IPS DF 4.7 (cell line): ENCODE results near the gene CSTPP1.
"Not testable (repeated sequence)": the region's sequence is repeated elsewhere in the genome, so short reads cannot be mapped to it uniquely, and the experiment has no call there.

ENCODE experiments used
- DNase-seq: peaks from one replicate; pipeline ENCODE4 v3.0.0-alpha.2; 2013; ENCODE audit warnings: low spot score; ENCODE audit errors: extremely low read depth

The CSTPP1 gene

DNA sequence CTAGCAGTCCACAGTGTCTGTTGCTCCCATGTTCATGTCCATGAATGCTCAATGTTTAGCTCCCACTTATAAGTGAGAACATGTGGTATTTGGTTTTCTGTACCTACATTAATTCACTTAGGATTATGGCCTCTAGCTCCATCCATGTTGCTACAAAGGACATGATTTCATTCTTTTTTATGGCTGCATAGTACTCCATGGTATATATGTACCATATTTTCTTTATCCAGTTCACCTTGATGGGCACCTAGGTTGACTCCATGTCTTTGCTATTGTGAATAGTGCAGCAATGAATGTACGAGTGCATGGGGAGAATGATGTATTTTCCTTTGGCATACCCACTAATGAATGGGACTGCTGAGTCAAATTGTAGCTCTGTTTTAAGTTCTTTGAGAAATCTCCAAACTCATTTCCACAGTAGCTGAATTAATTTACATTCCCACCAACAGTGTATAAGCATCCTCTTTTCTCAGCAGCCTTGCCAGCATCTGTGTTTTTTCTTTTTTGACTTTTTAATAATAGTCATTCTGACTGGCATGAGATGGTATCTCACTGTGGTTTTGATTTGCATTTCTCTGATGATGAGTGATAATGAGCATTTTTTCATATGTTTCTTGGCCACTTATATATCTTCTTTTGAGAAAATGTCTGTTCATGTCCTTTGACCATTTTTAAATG, 53.4 kb downstream of the CSTPP1 start:
- DNase-seq, result not testable (repeated sequence)

DNA sequence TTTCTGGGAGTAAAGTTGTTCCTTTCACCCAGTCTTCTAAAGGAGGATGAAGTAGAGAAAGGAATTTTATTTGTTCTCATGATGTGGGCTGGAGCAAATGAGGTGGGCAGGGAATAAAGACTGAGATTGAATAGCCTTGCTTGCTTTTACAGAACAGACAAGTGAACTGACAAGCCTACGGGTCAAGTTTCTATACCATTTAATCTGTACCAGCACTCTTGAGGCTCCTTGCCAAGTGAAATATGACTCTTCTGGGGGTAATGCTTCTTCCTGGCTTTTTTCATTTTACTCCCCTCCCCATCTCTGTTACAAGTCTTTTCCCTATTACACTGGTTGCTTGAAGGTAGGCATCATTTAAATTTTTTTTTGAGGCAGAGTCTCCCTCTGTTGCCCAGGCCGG, 54.8 kb downstream of the CSTPP1 start:
- DNase-seq, result no peak

- not testable (repeated sequence) for DNase-seq
Measured at GRCh38 chr11:46992386-46992785, 55.8 kb downstream of the CSTPP1 start.

DNA sequence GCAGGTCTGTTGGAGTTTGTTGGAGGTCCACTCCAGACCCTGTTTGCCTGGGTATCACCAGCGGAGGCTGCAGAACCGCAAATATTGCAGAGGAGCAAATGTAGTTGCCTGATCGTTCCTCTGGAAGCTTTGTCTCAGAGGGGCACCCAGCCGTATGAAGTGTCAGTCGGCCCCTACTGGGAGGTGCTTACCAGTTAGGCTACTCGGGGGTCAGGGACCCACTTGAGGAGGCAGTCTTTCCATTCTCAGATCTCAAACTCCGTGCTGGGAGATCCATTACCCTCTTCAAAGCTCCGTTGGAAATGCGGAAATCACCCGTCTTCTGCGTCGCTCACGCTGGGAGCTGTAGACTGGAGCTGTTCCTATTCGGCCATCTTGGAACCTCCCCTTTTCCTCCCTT, 61.2 kb downstream of the CSTPP1 start:
- DNase-seq, result not testable (repeated sequence)

- DNase-seq, result no peak
Measured at GRCh38 chr11:46999217-46999616, 62.7 kb downstream of the CSTPP1 start.

DNA sequence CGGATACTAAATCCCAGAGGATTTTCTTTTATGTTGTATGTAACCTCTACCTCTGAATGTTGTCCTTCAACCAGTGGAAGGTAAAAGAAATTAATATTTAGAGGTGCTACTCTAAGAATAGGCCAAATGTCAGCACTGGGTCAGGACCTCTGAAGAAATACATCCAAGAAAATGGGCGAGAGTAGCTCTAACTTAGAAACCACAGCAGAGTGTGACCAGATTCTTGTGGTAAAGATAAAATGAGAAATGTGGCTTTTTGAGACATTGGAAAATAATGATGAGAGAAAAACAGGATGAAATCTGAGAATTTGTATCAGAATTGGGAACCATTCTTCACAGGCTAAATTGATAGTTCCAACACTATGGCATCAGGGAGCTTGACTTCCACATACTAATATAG, 63.5 kb downstream of the CSTPP1 start:
- no peak for DNase-seq

GRCh38 chr11:47001781-47002181, 65.2 kb downstream of the CSTPP1 start:
- DNase-seq, result no peak

GRCh38 chr11:47002390-47002789, 65.8 kb downstream of the CSTPP1 start:
- DNase-seq, result no peak

DNA sequence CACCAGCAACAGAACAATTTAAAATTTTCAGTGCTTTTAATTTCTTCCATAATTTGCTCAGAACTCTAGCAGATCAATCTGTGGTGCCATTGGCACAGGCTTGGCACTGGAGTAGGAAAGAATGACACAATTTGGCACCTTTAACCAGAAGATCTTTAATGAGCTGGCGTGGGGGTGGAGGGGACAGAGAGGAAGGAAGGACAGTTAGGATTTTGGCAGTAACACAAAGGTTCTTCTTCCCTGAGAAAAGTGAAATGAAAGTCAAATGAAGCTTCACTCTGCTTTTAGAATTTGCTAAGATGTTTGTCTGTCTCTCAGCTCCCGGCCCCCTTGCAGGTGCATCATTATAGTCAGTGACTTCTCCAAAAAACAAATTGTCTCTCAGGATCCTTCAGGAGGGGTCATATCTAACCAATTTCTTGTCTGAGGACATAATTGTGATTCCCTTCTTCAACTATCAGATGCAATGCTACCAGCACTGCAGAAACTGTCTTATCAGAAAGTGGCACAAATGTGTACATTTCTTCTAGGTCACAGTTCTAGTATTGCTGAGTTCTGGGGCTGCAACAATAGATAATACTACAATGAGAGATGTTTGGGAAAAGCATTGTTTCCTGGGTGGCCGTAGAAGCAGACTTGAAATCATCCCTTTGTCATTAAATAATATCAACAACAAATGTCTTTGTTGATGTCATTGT, 66.8 kb downstream of the CSTPP1 start:
- no peak for DNase-seq

DNA sequence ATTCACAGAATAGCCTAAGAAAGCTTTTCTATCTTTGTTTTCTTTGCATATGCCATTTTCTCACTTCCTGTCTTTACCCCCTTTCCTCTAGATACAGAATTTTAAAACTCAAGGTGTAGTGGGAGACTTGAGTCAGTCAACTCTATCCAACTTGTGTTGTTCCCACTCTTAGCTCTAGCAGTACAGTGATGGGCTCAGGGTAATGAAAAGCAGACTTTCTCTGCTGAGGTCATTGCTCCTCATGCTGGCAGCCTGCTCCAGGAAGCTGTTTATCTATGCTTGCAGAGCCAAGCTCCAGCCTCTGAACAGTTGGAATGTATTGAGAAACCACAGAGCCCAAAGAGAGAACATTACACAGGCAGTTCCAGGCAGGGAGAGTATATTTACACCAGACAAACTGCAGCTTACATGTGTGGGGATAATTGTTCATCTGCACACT, 68.1 kb downstream of the CSTPP1 start:
- no peak for DNase-seq

DNA sequence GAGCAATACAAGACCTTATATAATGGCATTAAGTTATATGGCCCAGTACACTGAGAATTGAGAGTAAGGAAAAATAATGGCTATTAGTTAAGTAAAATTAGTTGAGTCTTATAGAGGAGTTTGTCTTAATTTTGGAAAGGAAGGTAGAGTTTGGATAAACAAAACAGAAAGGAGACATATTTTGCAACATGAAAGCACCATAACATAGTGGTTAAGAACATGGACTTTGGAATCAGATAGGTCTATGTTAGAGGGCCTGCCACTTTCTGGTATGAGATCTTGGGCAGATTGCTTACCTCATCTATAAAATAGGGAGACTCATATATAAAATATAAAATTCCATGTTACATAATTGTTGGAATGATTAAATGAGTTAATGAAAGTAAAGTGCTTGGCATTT, 68.9 kb downstream of the CSTPP1 start:
- no peak for DNase-seq

GRCh38 chr11:47007579-47007978, 71.0 kb downstream of the CSTPP1 start:
- DNase-seq, result no peak

- no peak for DNase-seq
Measured at GRCh38 chr11:47010179-47010578, 73.6 kb downstream of the CSTPP1 start.

DNA sequence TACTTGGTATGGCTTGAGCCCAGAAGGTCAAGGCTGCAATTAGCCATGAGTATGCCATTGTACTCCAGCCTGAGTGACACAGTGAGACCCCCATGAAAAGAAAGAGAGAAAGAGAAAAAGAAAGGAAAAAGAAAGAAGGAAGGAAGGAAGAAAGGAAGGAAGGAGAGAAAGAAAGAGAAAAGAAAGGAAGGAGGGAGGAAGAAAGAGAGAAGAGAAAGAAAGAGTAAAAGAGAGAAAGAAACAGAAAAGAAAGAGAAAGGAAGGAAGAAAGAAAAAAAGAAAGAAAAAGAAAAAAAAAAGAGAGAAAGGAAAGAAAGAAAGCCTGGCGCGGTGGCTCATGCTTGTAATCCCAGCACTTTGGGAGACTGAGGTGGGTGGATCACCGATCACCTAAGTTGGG, 77.5 kb downstream of the CSTPP1 start:
- no peak for DNase-seq

GRCh38 chr11:47018637-47019036, 82.1 kb downstream of the CSTPP1 start:
- DNase-seq, result no peak

- DNase-seq, result no peak
Measured at GRCh38 chr11:47020793-47021526, 84.4 kb downstream of the CSTPP1 start.

GRCh38 chr11:47021527-47021818, 84.9 kb downstream of the CSTPP1 start:
- DNase-seq, result no peak

- no peak for DNase-seq
Measured at GRCh38 chr11:47021965-47022364, 85.4 kb downstream of the CSTPP1 start.

DNA sequence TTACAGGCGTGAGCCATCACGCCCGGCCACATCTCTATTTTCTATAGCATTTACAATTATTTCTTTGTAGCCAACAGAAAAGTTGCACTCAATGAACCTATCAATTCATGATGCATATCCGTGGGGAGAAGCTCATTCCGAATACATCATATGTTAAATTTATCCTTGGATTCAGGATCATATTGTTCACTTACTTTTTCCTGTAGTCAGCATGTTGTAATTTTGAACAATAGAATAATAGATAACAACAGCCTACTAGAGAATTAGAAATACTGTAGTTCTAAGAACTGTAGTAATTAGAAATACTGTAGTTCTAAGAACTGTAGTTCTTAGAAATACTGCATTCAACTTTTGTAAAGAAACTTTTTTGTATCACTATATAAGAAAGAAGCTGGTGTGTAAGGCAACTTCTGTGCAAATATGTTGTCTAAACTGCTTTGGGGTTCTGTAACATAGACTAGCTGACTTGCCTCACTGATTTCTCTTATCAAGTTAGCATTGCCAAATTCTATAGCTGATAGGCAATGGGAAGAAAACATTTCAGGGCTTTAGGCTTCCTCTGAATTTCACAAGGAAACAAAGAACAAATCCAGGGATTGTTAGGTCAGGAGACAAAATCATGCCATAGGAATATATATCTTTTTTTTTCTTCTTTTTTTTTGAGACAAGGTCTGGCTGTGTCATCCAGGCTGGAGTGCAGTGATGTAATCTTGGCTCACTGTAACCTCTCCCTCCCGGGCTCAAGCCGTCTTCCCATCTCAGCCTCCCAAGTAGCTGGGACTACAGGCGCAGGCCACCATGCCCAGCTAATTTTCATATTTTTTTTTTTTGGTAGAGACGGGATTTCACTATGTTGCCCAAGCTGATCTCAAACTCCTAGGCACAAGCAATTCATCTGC, 91.9 kb downstream of the CSTPP1 start:
- no peak for DNase-seq

GRCh38 chr11:47033439-47033838, 96.9 kb downstream of the CSTPP1 start:
- no peak for DNase-seq

- DNase-seq, result no peak
Measured at GRCh38 chr11:47034091-47034490, 97.5 kb downstream of the CSTPP1 start.

DNA sequence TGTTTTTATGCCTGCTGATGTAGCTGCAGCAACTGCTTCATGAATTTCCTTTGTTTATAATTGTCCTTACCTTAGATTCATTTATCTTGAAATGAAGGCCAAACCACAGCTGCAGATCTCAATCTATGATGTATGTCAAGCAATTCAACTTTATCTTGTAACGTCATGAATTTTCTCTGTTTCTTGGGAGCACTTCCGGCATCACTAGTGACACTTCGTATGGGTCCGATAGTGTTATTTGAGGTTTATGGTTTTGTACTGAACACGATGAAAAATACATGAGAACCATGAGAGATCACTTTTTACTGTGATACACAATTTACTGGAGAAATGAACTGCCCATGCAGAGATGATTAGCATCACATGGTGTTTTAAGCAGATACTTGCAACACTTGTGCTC, 98.5 kb downstream of the CSTPP1 start:
- no peak for DNase-seq
